Hematopoietic multipotent progenitor cell (in vitro differentiated cells): Measurements from ENCODE around the gene OSBPL9. TPM values are rescaled to one million over a fixed set of nuclear protein-coding genes. Genes with fewer than 3 reads are reported as not detected.

Source experiments
- small RNA-seq: library from RNA; depleted of rRNA; stranded (forward); fragments of <200 nt; gene quantifications from one replicate; pipeline ENCODE3, GENCODE V24; 2012
- total RNA-seq: library from RNA; depleted of rRNA; stranded (reverse); fragments of >200 nt; gene quantifications from one replicate; pipeline ENCODE4 v1.2.3, GENCODE V29; 2012

The OSBPL9 gene
- total RNA-seq, 1 donor: 87.0 TPM

Small RNAs within 50 kb of the gene (small RNA-seq; reads per million reads assigned to genes)
- gene AL050343.2 (not detected), gene RF00568 (not detected)

Other genes with a start within 250 kb of the OSBPL9 start
- gene EPS15, start 97.8 kb upstream of the OSBPL9 start, total RNA-seq: 43.1 TPM